ENCODE measurements around the gene CCDC192.

The CCDC192 gene

GRCh38 chr5:127875235-127876021 is 172.2 kb downstream of the CCDC192 start (continued):
- no peak for TF ChIP-seq ZNF548 (tag by site-specific recombination; IDR thresholded peaks at IDR 0.05)
- TF ChIP-seq ZNF776 (tag by site-specific recombination; IDR thresholded peaks at IDR 0.05; ENCODE audit: borderline replicate concordance): no peak
- TF ChIP-seq ZBTB44 (tag by site-specific recombination; IDR thresholded peaks at IDR 0.05): no peak
- TF ChIP-seq TRIM28 (IDR thresholded peaks at IDR 0.05; ENCODE audit: borderline replicate concordance, low read length): 0 out of 2 replicates have a peak, but pooled peaks have one; percentile 58
- no peak for TF ChIP-seq ZNF423 (tag by site-specific recombination; IDR thresholded peaks at IDR 0.05)
- no peak for TF ChIP-seq ZNF518A (tag by site-specific recombination; conservative IDR thresholded peaks at IDR 0.05; ENCODE audit: low read depth)
- no peak for TF ChIP-seq ZNF792 (tag by site-specific recombination; IDR thresholded peaks at IDR 0.05)
- TF ChIP-seq ZNF311 (tag by site-specific recombination; IDR thresholded peaks at IDR 0.05; ENCODE audit: borderline replicate concordance): no peak
- no peak for TF ChIP-seq ZNF354C (tag by site-specific recombination; IDR thresholded peaks at IDR 0.05; ENCODE audit: borderline replicate concordance, low read depth)
- no peak for TF ChIP-seq PRDM4 (tag by site-specific recombination; IDR thresholded peaks at IDR 0.05)
- TF ChIP-seq PRDM2 (tag by site-specific recombination; IDR thresholded peaks at IDR 0.05; ENCODE audit: borderline replicate concordance): no peak
- TF ChIP-seq PRDM10 (tag by site-specific recombination; IDR thresholded peaks at IDR 0.05): no peak
- TF ChIP-seq BCL11B (tag by site-specific recombination; IDR thresholded peaks at IDR 0.05; ENCODE audit: low read depth): no peak
- TF ChIP-seq ZNF148 (tag by site-specific recombination; IDR thresholded peaks at IDR 0.05; ENCODE audit: borderline replicate concordance): no peak
- no peak for TF ChIP-seq ZSCAN16 (tag by site-specific recombination; IDR thresholded peaks at IDR 0.05)
- no peak for TF ChIP-seq SALL2 (tag by site-specific recombination; IDR thresholded peaks at IDR 0.05; ENCODE audit: borderline replicate concordance)
